ENCODE data around the gene LRRC49. TPM values are rescaled to one million over a fixed set of nuclear protein-coding genes. Genes with fewer than 3 reads are reported as not detected.
"Not testable (repeated sequence)": the region's sequence is repeated elsewhere in the genome, so short reads cannot be mapped to it uniquely, and the experiment has no call there.

LRRC49 gene
- total RNA-seq, 1 donor from 2014 or later, result 23.1 TPM

DNA sequence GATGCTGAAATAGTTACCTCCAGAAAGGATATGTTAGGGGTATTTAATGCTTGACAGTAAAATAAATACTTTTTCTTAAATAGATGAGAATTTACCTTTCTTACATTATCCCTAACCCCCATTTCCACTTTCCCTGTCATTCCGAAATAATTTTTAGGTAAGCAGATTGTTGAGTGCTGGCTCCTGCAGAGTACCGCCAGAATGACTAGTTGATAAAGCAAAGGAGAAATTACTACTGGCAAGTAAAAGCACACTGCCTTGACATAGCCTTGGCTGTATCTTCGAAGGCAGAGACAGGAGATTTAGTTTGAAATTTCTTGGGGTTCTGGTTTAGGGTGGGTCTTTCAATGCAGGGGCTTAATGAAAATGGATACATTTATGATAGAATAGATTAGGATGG is 40.8 kb downstream of the LRRC49 start:
- H3K36me3 ChIP-seq, result no peaks in the 10 kb centered on the region
- TF ChIP-seq, protein P1, sequence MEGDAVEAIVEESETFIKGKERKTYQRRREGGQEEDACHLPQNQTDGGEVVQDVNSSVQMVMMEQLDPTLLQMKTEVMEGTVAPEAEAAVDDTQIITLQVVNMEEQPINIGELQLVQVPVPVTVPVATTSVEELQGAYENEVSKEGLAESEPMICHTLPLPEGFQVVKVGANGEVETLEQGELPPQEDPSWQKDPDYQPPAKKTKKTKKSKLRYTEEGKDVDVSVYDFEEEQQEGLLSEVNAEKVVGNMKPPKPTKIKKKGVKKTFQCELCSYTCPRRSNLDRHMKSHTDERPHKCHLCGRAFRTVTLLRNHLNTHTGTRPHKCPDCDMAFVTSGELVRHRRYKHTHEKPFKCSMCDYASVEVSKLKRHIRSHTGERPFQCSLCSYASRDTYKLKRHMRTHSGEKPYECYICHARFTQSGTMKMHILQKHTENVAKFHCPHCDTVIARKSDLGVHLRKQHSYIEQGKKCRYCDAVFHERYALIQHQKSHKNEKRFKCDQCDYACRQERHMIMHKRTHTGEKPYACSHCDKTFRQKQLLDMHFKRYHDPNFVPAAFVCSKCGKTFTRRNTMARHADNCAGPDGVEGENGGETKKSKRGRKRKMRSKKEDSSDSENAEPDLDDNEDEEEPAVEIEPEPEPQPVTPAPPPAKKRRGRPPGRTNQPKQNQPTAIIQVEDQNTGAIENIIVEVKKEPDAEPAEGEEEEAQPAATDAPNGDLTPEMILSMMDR (IDR thresholded peaks at IDR 0.05), result no peak
- H3K4me1 ChIP-seq, result no peaks in the 10 kb centered on the region
- no peak for DNase-seq (ENCODE audit: low spot score in 2 of 2)
- no peaks in the 10 kb centered on the region for H3K27me3 ChIP-seq
- H3K4me3 ChIP-seq, result no peak overlapping the region
- no peaks in the 10 kb centered on the region for H3K9me3 ChIP-seq
- H3K27ac ChIP-seq, result no peak overlapping the region
- intact Hi-C loops (cut with DNase I), result no loop called here

GRCh38 chr15:70935631-70936030 is 43.0 kb downstream of the LRRC49 start:
- H3K27me3 ChIP-seq, result no peaks in the 10 kb centered on the region
- intact Hi-C loops (cut with DNase I), result no loop called here
- TF ChIP-seq, protein P1 (IDR thresholded peaks at IDR 0.05), result no peak
- H3K36me3 ChIP-seq, result no peaks in the 10 kb centered on the region
- no peak for DNase-seq (ENCODE audit: low spot score in 2 of 2)
- H3K27ac ChIP-seq, result no peak overlapping the region
- no peaks in the 10 kb centered on the region for H3K9me3 ChIP-seq
- no peak overlapping the region for H3K4me3 ChIP-seq
- no peaks in the 10 kb centered on the region for H3K4me1 ChIP-seq

DNA sequence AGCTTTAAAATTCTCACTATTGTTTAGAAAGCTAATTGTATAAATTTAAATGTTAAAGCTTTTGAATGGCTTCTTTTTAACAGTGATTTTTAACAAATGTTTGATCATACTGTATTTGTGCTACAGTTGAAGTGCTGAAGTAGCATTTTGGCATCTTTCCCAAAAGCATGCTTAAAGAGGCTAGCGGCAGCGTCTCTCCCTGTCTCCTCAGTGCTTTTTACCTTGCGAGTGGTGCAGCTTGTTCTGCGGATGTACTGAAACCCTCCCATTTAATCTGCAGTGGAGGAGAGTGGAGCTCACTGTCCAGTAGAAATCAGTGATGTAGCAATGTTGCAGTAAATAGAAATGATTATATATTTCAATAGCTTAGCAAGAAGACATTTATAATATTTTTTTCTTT is 43.7 kb downstream of the LRRC49 start:
- DNase-seq (ENCODE audit: low spot score in 2 of 2), result no peak
- H3K9me3 ChIP-seq, result no peaks in the 10 kb centered on the region
- TF ChIP-seq, protein P1 (IDR thresholded peaks at IDR 0.05), result no peak
- H3K4me3 ChIP-seq, result no peak overlapping the region
- intact Hi-C loops (cut with DNase I), result no loop called here
- no peaks in the 10 kb centered on the region for H3K36me3 ChIP-seq
- H3K4me1 ChIP-seq, result no peaks in the 10 kb centered on the region
- no peaks in the 10 kb centered on the region for H3K27me3 ChIP-seq
- H3K27ac ChIP-seq, result no peak overlapping the region

GRCh38 chr15:70943285-70943684 is 50.7 kb downstream of the LRRC49 start:
- H3K4me3 ChIP-seq; intact Hi-C loops (cut with DNase I); H3K27ac ChIP-seq; H3K36me3 ChIP-seq; H3K9me3 ChIP-seq; H3K27me3 ChIP-seq; DNase-seq (ENCODE audit: low spot score in 2 of 2); H3K4me1 ChIP-seq: not testable (repeated sequence)

- TF ChIP-seq, protein P1 (IDR thresholded peaks at IDR 0.05), result no peak
- Histone ChIP-seq H3K4me1 (no peaks in the 10 kb centered on the region), H3K27ac (no peak overlapping the region), H3K9me3 (peaks cover 0 to 13% of the 10 kb centered on the region in 2 donors), H3K36me3 (no peaks in the 10 kb centered on the region), H3K27me3 (no peaks in the 10 kb centered on the region), H3K4me3 (no peak overlapping the region)
- DNase-seq (ENCODE audit: low spot score in 2 of 2), result no peak
- intact Hi-C loops (cut with DNase I), result no loop called here
Observed at GRCh38 chr15:70947351-70948335, 55.0 kb downstream of the LRRC49 start.

- H3K9me3 ChIP-seq, result peaks cover 0 to 13% of the 10 kb centered on the region in 2 donors
- no peaks in the 10 kb centered on the region for H3K36me3 ChIP-seq
- no peaks in the 10 kb centered on the region for H3K4me1 ChIP-seq
- no peak for DNase-seq (ENCODE audit: low spot score in 2 of 2)
- TF ChIP-seq, protein P1 (IDR thresholded peaks at IDR 0.05), result no peak
- no peaks in the 10 kb centered on the region for H3K27me3 ChIP-seq
- no peak overlapping the region for H3K27ac ChIP-seq
- no peak overlapping the region for H3K4me3 ChIP-seq
- intact Hi-C loops (cut with DNase I), result no loop called here
Observed at GRCh38 chr15:70950953-70951352, 58.3 kb downstream of the LRRC49 start.

All from ascending aorta (tissue), 2 donors.